ENCODE results near the gene EMILIN3.
A peak's percentile ranks its signal among the peaks of the same experiment; 100 is the strongest.

EMILIN3 gene

GRCh38 chr20:41347523-41348429, 18.8 kb downstream of the EMILIN3 start:
- DNase-seq (ENCODE audit: low read depth in 3 of 3): no peak

GRCh38 chr20:41345729-41346067, 20.9 kb downstream of the EMILIN3 start:
- no peak for DNase-seq (ENCODE audit: low read depth in 3 of 3)

GRCh38 chr20:41344938-41345728, 21.5 kb downstream of the EMILIN3 start:
- DNase-seq (ENCODE audit: low read depth in 3 of 3): no peak

DNA sequence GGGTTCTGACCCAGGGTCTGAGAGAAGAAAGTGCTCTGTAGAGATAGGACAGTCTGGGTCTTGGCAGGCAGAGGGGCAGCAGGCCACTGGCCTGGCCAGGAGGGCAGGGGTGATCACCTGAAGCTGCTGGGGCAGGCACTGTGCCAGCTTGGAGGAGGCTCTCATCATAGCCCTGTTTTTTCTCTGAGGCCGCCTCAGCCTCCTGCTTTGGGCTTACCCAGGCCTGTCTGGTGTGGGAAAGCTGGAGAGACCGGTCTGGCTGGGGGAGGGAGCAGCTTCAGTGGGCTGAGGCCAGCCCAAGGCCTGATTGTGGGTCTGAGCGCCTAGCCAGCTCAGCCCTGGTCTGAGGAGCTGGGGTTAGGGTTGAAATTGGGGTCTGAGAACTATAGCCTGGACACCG, 22.1 kb downstream of the EMILIN3 start:
- no peak for DNase-seq (ENCODE audit: low read depth in 3 of 3)

DNA sequence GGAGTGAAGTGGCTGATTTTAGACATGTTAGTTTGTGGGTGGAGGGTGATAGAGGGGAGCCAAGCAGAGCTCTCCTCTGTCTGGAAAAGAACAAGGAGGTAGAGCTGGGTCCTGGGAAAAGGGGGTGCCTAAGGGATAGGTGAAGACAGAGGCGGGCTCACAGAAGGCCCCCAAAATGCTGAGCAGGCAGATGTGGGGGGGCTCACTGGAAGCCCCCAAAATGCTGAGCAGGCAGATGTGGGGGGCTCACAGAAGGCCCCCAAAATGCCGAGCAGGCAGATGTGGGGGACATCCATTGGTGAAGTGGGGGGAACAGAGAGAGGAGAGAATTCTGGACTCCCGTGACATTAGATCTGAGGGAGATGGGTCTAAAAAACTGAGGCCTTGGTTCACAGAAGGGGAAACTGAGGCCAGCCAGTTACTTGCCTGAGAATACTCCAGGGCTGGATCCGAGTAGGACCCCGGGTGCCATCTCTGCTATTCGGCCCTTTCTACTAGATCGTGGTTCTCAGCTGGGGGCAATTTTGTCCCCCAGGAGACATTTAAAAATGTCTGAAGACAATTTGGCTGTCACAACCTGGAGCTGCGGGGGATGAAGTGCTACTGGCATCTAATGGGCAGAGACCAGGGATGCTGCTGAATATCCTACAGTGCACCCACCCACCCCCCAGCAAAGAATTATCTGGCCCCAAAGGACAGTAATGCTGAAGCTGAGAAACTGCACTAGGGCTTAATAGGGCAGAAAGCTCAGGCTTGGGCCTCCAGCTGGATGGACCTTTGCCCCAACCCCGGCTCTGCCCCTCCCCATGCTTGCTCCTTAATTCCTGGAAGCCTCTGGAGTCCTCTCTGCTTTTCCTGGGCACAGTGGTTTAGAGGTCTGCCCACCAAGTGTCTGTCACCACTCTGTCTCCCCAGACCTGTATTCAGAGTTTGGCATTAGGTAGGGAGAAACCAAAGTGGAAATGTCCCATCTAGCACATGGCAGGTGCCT, 23.8 kb downstream of the EMILIN3 start:
- DNase-seq (ENCODE audit: low read depth in 3 of 3): no peak

- peak; percentile 35 to 71 (median 38) for DNase-seq (ENCODE audit: low read depth in 3 of 3)
Measured at GRCh38 chr20:41340327-41341055, 26.1 kb downstream of the EMILIN3 start, which contains the start of gene LPIN3. LPIN3 (plus strand) TSS chr20:41340821; CDS start chr20:41345804, 4,983 bp downstream.

DNA sequence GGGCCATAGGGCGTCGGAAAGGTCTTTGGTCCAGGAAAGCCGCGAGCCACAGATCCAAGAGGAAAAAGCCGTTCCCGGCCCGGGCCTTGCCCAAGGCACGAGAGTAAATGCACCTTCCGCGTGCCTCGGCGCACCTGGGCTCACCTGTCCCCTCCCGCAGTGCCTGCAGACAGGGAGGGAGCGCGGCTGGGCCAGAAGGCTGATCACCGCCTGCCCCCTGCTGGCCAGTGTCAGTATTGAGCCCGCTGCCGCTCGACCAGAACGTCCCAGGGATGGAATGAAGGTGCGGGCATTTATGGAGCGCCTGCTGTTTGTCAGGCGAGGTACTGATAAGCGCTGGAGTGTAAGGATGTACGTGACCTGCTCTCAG, 26.7 kb downstream of the EMILIN3 start:
- DNase-seq (ENCODE audit: low read depth in 3 of 3): peak; percentile 75 to 80 (median 77)

- DNase-seq (ENCODE audit: low read depth in 3 of 3): no peak
Measured at GRCh38 chr20:41336711-41337492, 29.7 kb downstream of the EMILIN3 start.

DNA sequence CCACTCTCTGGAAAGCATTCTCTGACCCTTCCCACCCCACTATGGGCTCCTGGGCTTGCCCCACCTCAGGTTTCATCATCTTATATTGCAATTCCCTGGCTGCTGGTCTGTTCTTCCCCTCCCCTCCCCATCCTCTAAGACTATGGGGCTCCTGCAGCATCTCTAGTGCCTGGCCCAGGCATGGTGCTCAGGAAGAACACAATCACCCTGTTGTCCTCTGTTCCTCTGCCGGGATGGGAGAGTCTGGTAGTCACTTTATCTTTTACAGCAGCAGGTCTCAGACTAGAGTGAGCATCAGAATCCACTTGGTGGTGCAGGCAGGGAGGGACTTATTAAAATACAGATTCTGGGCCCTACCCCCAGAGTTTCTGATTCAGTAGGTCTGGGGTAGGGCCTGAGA, 31.0 kb downstream of the EMILIN3 start:
- DNase-seq (ENCODE audit: low read depth in 3 of 3): no peak

- no peak for DNase-seq (ENCODE audit: low read depth in 3 of 3)
Measured at GRCh38 chr20:41334443-41335421, 31.9 kb downstream of the EMILIN3 start.

DNA sequence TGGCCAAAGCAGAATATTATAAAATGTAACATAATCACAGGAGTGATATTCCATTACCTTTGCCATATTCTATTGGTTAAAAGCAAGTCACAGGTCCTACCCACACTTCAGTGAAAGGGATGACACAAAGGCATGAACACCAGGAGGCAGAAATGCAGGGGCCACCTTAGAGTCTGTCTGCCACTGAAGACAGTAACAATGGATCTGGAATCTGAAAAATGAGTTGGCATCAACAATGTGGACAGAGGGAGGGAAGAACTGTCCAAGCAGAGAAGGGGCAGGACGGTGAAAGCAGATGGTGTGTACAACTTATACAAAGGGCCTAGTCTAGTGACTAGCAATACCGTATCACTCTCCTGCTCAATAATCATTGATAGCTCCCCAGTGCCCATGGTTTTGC, 32.6 kb downstream of the EMILIN3 start:
- no peak for DNase-seq (ENCODE audit: low read depth in 3 of 3)

- DNase-seq (ENCODE audit: low read depth in 3 of 3): no peak
Measured at GRCh38 chr20:41331731-41332130, 34.9 kb downstream of the EMILIN3 start.

DNA sequence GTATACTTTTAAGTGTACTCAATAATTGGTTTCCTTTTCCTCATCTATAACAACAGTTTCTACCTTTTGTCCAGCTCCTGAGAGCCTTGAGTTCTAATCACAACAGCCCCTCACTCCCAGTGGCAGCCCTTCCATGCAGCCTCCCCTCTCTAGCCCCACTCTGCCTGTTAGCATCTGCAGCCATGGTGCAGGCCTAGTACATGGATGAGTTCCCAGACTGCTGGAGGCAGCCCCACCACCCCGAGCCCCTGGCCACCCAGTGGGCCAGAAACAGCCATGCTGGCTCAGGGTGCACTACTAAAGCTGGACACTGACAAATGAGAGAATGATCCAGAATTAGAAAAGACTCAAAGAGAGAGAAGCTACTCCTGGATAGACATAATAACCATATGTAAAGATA, 35.7 kb downstream of the EMILIN3 start:
- no peak for DNase-seq (ENCODE audit: low read depth in 3 of 3)

DNA sequence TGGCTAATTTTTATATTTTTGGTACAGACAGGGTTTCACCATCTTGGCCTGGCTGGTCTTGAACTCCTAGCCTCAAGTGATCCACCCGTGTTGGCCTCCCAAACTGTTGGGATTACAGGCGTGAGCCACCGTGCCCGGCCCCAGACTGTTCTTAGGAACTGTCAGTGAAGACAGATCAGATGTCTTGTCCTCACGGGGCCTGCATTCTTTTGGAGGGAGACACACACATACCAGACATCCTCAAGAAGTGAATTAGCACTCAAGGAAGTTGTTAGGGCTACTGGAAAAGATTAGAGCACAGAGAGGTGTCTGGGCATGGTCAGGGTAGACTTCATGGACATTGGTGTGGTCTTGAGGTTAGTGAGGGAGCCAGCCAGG, 36.3 kb downstream of the EMILIN3 start:
- DNase-seq (ENCODE audit: low read depth in 3 of 3): no peak

DNA sequence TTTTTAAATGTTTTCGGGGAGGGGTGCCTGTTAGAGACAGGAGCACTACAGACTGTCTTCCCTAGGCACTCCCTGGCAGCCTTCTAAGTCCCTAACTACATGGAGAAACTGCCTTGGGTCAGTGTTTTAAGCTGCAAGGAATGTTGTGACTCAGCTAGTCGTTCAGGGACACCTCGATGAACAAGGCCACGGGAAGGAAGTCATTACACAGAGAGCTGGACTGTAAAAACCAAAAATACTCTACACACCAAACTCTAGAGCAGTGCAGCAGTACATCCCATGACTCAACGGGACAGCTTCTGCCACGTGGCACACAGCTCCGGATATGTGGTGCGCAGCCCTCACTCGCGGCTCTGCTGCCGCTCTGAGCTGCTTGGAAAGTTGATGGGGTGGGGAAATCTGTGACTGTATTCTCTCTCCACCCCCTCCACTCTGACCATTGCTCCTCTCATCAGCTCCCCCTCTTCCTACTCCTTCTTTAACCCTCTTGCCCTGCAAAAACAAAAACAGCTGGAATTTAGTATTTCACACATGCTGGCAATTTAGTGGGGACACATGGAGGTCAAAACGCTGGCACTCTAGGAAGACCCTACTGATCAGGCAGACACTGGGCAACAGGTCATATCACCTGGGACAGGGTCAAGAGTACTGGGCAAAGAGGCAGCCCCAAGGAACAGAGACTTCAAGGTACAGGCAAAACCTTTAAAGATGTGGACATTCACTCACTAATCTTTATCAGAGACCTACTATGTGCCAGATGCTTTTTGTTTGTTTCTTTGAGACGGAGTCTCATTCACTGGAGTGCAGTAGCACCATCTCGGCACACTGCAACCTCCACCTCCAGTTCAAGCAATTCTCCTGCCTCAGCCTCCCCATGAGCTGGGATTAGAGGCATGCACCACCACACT, 36.9 kb downstream of the EMILIN3 start:
- peak; percentile 26 to 53 (median 48) for DNase-seq (ENCODE audit: low read depth in 3 of 3)

DNA sequence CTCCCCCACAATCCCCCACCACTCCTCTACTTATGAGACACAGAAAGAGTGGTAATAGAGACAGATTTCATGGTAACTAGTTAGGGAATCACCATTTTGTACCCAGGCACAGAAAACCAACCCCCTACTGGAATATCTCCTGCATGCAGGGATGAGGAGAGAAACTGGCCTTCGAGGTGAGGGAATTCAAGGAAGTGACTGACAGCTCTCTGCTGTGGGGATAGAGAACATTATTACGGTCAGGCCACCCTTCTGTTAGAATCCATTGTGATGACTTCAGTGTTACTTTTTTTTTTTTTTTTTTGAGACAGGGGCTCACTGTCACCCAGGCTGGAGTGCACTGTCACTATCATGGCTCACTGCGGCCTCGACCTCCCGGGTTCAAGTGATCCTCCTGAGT, 39.4 kb downstream of the EMILIN3 start:
- DNase-seq (ENCODE audit: low read depth in 3 of 3): no peak

GRCh38 chr20:41320976-41321375, 45.6 kb downstream of the EMILIN3 start:
- no peak for DNase-seq (ENCODE audit: low read depth in 3 of 3)

- DNase-seq (ENCODE audit: low read depth in 3 of 3): no peak
Measured at GRCh38 chr20:41320441-41320840, 46.2 kb downstream of the EMILIN3 start.
